Calu3 (cell line): ENCODE data around the gene MAGIX. TPM values are rescaled to one million over a fixed set of nuclear protein-coding genes. Genes with fewer than 3 reads are reported as not detected.

Experiments
- BruUV-seq: library from RNA; stranded (reverse); fragments of 400-500 nt; replicated peaks from 2 replicates; lab custom pipeline; 2021; lab: Mats Ljungman, UMichigan
- CTCF ChIA-PET: fragments of 300-600 bp; sonication (Branson Sonifier 250); formaldehyde crosslinking; loops from one replicate; lab custom pipeline; 2022; ENCODE audit warnings: antibody characterized with exemption; lab: Charles Lee
- DNase-seq: peaks from one replicate; pipeline ENCODE4 v3.0.0; 2022
- H3K27ac Mint-ChIP-seq: one replicate; pipeline ENCODE4 v1.8.0; 2022; ENCODE audit warnings: mixed read lengths; ENCODE audit not compliant: unreplicated experiment
- H3K27me3 Mint-ChIP-seq: one replicate; pipeline ENCODE4 v1.8.0; 2022; ENCODE audit warnings: mixed read lengths; ENCODE audit not compliant: unreplicated experiment
- H3K36me3 Mint-ChIP-seq: one replicate; pipeline ENCODE4 v1.8.0; 2022; ENCODE audit warnings: mild to moderate bottlenecking, moderate library complexity, mixed read lengths; ENCODE audit not compliant: insufficient read depth, unreplicated experiment
- H3K4me1 Mint-ChIP-seq: one replicate; pipeline ENCODE4 v1.8.0; 2022; ENCODE audit warnings: mild to moderate bottlenecking, low read depth, mixed read lengths; ENCODE audit not compliant: unreplicated experiment
- H3K4me3 Mint-ChIP-seq: one replicate; pipeline ENCODE4 v1.8.0; 2022; ENCODE audit warnings: mild to moderate bottlenecking, low read depth, moderate library complexity, mixed read lengths; ENCODE audit not compliant: unreplicated experiment
- H3K9me3 Mint-ChIP-seq: one replicate; pipeline ENCODE4 v1.8.0; 2022; ENCODE audit warnings: low read depth, mixed read lengths; ENCODE audit not compliant: unreplicated experiment
- intact Hi-C: fragments of 100-400 bp; cut with micrococcal nuclease; formaldehyde crosslinking; loops from one replicate; pipeline ENCODE4 v1.10.0; 2022; ENCODE audit not compliant: unreplicated experiment
- total RNA-seq: library from RNA; stranded (reverse); gene quantifications from 2 replicates; pipeline ENCODE4 v1.2.3, GENCODE V29; 2022
- TF ChIP-seq, protein P1 (sequence below): fragments of 200-600 bp; IDR thresholded peaks from one replicate; pipeline ENCODE4 v1.8.0; 2022; ENCODE audit warnings: antibody characterized with exemption; ENCODE audit not compliant: unreplicated experiment

MAGIX gene
- total RNA-seq, 1 experiment from 2014 or later = 13.9 TPM

DNA sequence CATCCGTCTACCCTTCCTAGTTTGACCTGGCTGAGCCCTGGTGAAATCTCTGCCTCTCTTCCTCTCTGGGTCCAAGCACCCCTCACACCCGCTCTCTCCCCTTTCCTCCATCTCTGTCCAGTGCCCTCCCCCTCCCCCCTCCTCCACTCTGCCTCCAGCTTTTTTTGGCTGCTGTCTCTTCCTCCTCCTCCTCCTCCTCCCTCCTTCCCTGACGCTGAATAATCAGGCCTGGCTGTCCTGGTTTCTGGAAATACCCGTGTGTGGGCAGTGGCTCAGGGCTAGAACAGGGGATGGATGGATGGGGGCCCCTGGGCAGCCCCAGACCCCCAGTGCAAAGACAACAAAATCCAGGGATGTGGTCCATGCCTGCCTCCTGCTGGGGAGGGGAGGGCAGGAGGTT lies 42.2 kb downstream of the MAGIX start:
- H3K4me3 Mint-ChIP-seq = no peak overlapping the region
- BruUV-seq = no TSS peak
- H3K9me3 Mint-ChIP-seq = no peaks in the 10 kb centered on the region
- CTCF ChIA-PET = no interaction called here
- TF ChIP-seq, protein P1, sequence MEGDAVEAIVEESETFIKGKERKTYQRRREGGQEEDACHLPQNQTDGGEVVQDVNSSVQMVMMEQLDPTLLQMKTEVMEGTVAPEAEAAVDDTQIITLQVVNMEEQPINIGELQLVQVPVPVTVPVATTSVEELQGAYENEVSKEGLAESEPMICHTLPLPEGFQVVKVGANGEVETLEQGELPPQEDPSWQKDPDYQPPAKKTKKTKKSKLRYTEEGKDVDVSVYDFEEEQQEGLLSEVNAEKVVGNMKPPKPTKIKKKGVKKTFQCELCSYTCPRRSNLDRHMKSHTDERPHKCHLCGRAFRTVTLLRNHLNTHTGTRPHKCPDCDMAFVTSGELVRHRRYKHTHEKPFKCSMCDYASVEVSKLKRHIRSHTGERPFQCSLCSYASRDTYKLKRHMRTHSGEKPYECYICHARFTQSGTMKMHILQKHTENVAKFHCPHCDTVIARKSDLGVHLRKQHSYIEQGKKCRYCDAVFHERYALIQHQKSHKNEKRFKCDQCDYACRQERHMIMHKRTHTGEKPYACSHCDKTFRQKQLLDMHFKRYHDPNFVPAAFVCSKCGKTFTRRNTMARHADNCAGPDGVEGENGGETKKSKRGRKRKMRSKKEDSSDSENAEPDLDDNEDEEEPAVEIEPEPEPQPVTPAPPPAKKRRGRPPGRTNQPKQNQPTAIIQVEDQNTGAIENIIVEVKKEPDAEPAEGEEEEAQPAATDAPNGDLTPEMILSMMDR = no peak
- intact Hi-C loops = no loop called here
- H3K27ac Mint-ChIP-seq = no peak overlapping the region
- no peaks in the 10 kb centered on the region for H3K4me1 Mint-ChIP-seq
- DNase-seq = no peak
- H3K27me3 Mint-ChIP-seq = peaks cover 17% of the 10 kb centered on the region
- H3K36me3 Mint-ChIP-seq = peaks cover 6% of the 10 kb centered on the region

DNA sequence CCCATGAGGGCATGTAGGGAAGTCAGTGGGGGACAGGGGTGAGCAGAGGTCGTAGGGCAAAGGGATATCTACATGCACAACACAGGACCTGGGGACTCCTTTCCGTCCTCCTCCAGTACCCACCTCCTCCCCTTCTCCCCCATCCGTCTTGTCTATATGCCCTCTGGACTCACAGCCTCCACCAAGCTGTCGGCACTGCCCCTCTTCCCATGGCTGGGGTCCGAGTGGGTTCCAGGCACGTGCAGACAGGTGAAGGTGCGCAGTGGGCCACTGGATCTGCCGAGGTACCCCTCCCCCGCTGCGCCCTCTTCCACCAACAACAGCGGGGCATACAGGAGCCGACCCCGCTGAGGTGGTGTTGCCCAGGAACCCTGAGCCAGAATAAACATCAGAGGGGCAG lies 42.9 kb downstream of the MAGIX start:
- Mint-ChIP-seq H3K36me3 (peaks cover 6% of the 10 kb centered on the region), H3K4me1 (no peaks in the 10 kb centered on the region), H3K27me3 (peaks cover 17% of the 10 kb centered on the region), H3K27ac (no peak overlapping the region), H3K4me3 (no peak overlapping the region), H3K9me3 (no peaks in the 10 kb centered on the region)
- BruUV-seq = no TSS peak
- intact Hi-C loops = no loop called here
- CTCF ChIA-PET = no interaction called here
- TF ChIP-seq, protein P1 = no peak
- no peak for DNase-seq

DNA sequence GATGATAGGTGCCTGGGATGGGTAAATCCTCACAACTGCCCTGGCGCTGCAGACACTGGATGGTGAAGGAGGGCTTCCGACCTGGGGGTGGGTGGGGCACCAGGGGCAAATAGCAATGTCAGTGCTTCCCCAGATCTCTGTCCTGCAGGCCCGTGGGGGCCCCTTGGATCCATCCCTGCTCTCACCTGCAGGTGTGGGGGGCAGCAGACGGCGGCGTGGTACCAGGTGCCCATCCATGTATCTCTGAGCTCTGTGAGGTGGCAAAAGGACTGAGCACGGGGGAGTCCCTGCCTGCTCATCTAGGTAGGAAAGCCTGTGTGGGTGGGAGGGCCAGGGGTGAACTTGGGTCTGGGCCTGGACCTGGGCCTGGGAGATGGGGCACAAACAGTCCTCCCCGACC lies 44.0 kb downstream of the MAGIX start:
- no peak overlapping the region for H3K4me3 Mint-ChIP-seq
- BruUV-seq = no TSS peak

DNA sequence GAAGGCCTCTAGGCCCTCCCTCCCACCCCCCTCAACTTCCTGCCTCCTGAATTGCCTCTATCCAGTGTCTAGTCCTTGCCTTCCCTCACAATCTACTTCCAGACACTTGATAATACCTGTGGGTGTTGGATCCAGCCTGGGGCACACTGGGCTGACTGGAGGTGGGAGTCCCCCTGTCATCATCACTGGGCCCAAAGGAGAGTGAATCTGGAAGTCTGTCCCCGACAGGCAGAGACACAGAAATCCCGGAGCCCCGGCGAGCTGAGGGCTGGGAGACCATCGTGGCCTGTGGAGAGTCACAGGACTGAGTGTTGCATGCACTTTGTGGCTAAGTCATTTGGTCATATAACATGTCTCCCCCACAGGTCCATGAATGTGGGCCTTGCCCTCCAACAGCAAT lies 45.8 kb downstream of the MAGIX start:
- DNase-seq = no peak
- CTCF ChIA-PET = no interaction called here
- BruUV-seq = no TSS peak
- no peaks in the 10 kb centered on the region for H3K4me1 Mint-ChIP-seq
- H3K27me3 Mint-ChIP-seq = peaks cover 32% of the 10 kb centered on the region
- H3K27ac Mint-ChIP-seq = no peak overlapping the region
- no peaks in the 10 kb centered on the region for H3K9me3 Mint-ChIP-seq
- TF ChIP-seq, protein P1 = no peak
- intact Hi-C loops = no loop called here
- no peak overlapping the region for H3K4me3 Mint-ChIP-seq
- peaks cover 4% of the 10 kb centered on the region for H3K36me3 Mint-ChIP-seq

More for the DNA sequence above, 44.0 kb downstream of the MAGIX start:
- Mint-ChIP-seq H3K9me3 (no peaks in the 10 kb centered on the region), H3K27me3 (peaks cover 17% of the 10 kb centered on the region), H3K4me1 (no peaks in the 10 kb centered on the region), H3K36me3 (peaks cover 6% of the 10 kb centered on the region), H3K27ac (no peak overlapping the region)
- intact Hi-C loops = no loop called here
- DNase-seq = no peak
- TF ChIP-seq, protein P1 = no peak
- CTCF ChIA-PET = no interaction called here
